Activated naive CD8-positive, alpha-beta T cell treated with anti-CD3 and anti-CD28 coated beads, Interleukin-2, amount 50 U/mL, for 24 hours (primary cell): Measurements from ENCODE around the gene SEMA6A.

Experiments used
- ATAC-seq: fragments of 150-1000 bp; cut with Tn5 transposase; one replicate; pipeline ENCODE4 v1.10.0; 2021
- DNase-seq: peaks from one replicate; pipeline ENCODE4 v3.0.0; 2021
- H3K27ac Mint-ChIP-seq: one replicate; pipeline ENCODE4 v1.8.0; 2021; ENCODE audit warnings: mild to moderate bottlenecking, mixed read lengths
- H3K27me3 Mint-ChIP-seq: one replicate; pipeline ENCODE4 v1.8.0; 2021; ENCODE audit warnings: mixed read lengths
- H3K36me3 Mint-ChIP-seq: one replicate; pipeline ENCODE4 v1.8.0; 2021; ENCODE audit warnings: low read depth, mixed read lengths
- H3K4me1 Mint-ChIP-seq: one replicate; pipeline ENCODE4 v1.8.0; 2021; ENCODE audit warnings: mixed read lengths
- H3K4me3 Mint-ChIP-seq: one replicate; pipeline ENCODE4 v1.8.0; 2021; ENCODE audit warnings: mild to moderate bottlenecking, moderate library complexity, mixed read lengths
- H3K9me3 Mint-ChIP-seq: one replicate; pipeline ENCODE4 v1.8.0; 2021; ENCODE audit warnings: mixed read lengths

SEMA6A gene

GRCh38 chr5:116410336-116410890 lies 164.2 kb downstream of the SEMA6A start:
- no peak for DNase-seq
- no peak overlapping the region for H3K4me3 Mint-ChIP-seq
- no peaks in the 10 kb centered on the region for H3K4me1 Mint-ChIP-seq
- H3K9me3 Mint-ChIP-seq = no peaks in the 10 kb centered on the region
- ATAC-seq = no peak
- H3K27ac Mint-ChIP-seq = no peak overlapping the region
- H3K36me3 Mint-ChIP-seq = peaks cover 11% of the 10 kb centered on the region
- no peaks in the 10 kb centered on the region for H3K27me3 Mint-ChIP-seq

GRCh38 chr5:116409591-116410296 lies 164.9 kb downstream of the SEMA6A start:
- peaks cover 14% of the 10 kb centered on the region for H3K36me3 Mint-ChIP-seq

GRCh38 chr5:116406306-116407041 lies 168.1 kb downstream of the SEMA6A start:
- Mint-ChIP-seq H3K27ac (no peak overlapping the region), H3K4me3 (no peak overlapping the region), H3K36me3 (peaks cover 13% of the 10 kb centered on the region), H3K27me3 (no peaks in the 10 kb centered on the region), H3K4me1 (no peaks in the 10 kb centered on the region), H3K9me3 (no peaks in the 10 kb centered on the region)
- ATAC-seq = no peak
- DNase-seq = no peak

More at GRCh38 chr5:116409591-116410296, 164.9 kb downstream of the SEMA6A start:
- no peak overlapping the region for H3K27ac Mint-ChIP-seq
- H3K4me1 Mint-ChIP-seq = no peaks in the 10 kb centered on the region
- ATAC-seq = no peak
- H3K4me3 Mint-ChIP-seq = no peak overlapping the region
- no peak for DNase-seq
- no peaks in the 10 kb centered on the region for H3K9me3 Mint-ChIP-seq
- H3K27me3 Mint-ChIP-seq = no peaks in the 10 kb centered on the region

DNA sequence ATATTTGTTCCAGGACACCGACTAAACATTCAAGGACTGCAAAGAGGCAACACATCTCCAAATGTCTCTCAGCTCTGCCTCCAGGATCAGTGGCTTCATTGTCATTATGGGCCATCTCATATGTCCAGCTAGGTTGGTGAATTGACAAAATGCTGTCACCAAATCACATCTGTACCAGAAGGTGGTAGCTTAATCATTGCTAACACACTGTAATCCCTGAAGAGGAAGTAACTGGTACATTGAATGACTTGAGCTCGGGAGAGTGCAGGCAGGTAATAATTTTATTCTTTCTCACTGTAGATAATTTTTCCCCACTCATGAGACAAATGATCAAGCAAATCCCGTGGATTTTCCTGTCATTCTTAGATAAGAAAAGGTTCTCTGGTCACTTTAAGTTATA lies 169.8 kb downstream of the SEMA6A start:
- Mint-ChIP-seq H3K27ac (no peak overlapping the region), H3K4me3 (no peak overlapping the region), H3K27me3 (no peaks in the 10 kb centered on the region), H3K36me3 (peaks cover 10% of the 10 kb centered on the region), H3K9me3 (no peaks in the 10 kb centered on the region), H3K4me1 (no peaks in the 10 kb centered on the region)
- ATAC-seq (no peak), DNase-seq (no peak)

- H3K36me3 Mint-ChIP-seq = peaks cover 15% of the 10 kb centered on the region
- no peak overlapping the region for H3K4me3 Mint-ChIP-seq
- DNase-seq = no peak
- H3K9me3 Mint-ChIP-seq = no peaks in the 10 kb centered on the region
- H3K27me3 Mint-ChIP-seq = no peaks in the 10 kb centered on the region
- H3K4me1 Mint-ChIP-seq = no peaks in the 10 kb centered on the region
- H3K27ac Mint-ChIP-seq = no peak overlapping the region
- ATAC-seq = no peak
Measured at GRCh38 chr5:116404016-116404415, 170.6 kb downstream of the SEMA6A start.

- ATAC-seq = no peak
- DNase-seq = no peak
- no peaks in the 10 kb centered on the region for H3K9me3 Mint-ChIP-seq
- peaks cover 15% of the 10 kb centered on the region for H3K36me3 Mint-ChIP-seq
- no peaks in the 10 kb centered on the region for H3K4me1 Mint-ChIP-seq
- H3K4me3 Mint-ChIP-seq = no peak overlapping the region
- no peaks in the 10 kb centered on the region for H3K27me3 Mint-ChIP-seq
- no peak overlapping the region for H3K27ac Mint-ChIP-seq
Measured at GRCh38 chr5:116402235-116402634, 172.4 kb downstream of the SEMA6A start.

DNA sequence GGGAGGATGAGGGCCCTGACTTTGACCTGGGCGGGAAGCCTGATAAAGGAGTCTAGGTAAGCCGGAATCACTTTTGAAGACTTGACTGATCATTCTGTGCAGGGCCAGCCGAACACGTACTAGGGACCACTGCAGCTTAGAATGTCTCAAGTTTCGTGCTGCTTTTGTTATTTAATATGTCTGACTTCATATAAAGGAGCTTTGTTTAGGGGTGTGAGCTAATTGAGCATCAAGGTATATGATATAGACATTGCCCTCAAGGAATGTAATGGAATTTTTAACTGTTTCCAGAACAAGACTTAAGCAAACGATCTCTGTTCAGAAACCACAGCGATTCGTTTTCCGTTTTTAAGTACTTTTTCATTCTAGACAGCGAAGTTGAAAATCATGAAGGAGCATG lies 173.0 kb downstream of the SEMA6A start:
- Mint-ChIP-seq H3K9me3 (no peaks in the 10 kb centered on the region), H3K27ac (no peak overlapping the region), H3K36me3 (peaks cover 14% of the 10 kb centered on the region), H3K27me3 (no peaks in the 10 kb centered on the region), H3K4me3 (no peak overlapping the region), H3K4me1 (no peaks in the 10 kb centered on the region)
- ATAC-seq = no peak
- DNase-seq = no peak

GRCh38 chr5:116396476-116397099 lies 178.0 kb downstream of the SEMA6A start:
- no peak for DNase-seq
- Mint-ChIP-seq H3K27ac (no peak overlapping the region), H3K27me3 (no peaks in the 10 kb centered on the region), H3K9me3 (peaks cover 3% of the 10 kb centered on the region), H3K4me3 (no peak overlapping the region), H3K36me3 (peaks cover 5% of the 10 kb centered on the region), H3K4me1 (no peaks in the 10 kb centered on the region)
- no peak for ATAC-seq

DNA sequence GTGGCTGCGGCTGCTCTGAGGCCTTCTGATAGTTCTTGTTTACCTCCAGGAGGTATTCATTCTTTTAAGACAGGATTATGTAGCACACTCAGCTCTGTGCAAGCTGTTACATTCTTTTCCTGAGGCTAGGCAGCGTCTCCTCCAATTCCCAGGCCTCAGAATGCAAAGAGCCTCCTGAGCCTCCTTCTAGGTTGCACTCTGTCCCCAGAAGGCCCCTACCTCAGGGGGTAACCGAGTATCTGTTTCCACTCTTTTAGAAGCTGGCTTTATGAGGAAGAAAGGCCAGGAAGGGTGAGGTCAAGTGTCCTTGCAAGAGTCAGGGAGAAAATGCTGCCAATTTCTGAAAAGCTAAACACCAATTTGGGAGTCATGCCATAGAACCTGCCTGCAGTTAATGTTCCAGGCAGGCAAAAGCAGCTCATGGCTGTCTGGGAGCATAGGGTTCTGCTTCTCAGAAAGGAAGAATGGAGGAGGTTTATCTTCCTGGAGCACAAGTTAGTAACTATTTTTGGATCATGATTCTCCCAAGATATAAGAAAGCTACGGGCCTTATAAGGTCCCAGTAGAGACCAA lies 178.9 kb downstream of the SEMA6A start:
- H3K27ac Mint-ChIP-seq = no peak overlapping the region
- H3K36me3 Mint-ChIP-seq = peaks cover 8% of the 10 kb centered on the region
- ATAC-seq = no peak

GRCh38 chr5:116395226-116395625 lies 179.4 kb downstream of the SEMA6A start:
- DNase-seq = no peak
- Mint-ChIP-seq H3K27ac (no peak overlapping the region), H3K4me1 (no peaks in the 10 kb centered on the region), H3K27me3 (no peaks in the 10 kb centered on the region), H3K9me3 (peaks cover 7% of the 10 kb centered on the region), H3K36me3 (peaks cover 8% of the 10 kb centered on the region), H3K4me3 (no peak overlapping the region)
- no peak for ATAC-seq

More for the DNA sequence above, 178.9 kb downstream of the SEMA6A start:
- peaks cover 7% of the 10 kb centered on the region for H3K9me3 Mint-ChIP-seq
- H3K27me3 Mint-ChIP-seq = no peaks in the 10 kb centered on the region
- no peak overlapping the region for H3K4me3 Mint-ChIP-seq
- no peak for DNase-seq
- no peaks in the 10 kb centered on the region for H3K4me1 Mint-ChIP-seq

DNA sequence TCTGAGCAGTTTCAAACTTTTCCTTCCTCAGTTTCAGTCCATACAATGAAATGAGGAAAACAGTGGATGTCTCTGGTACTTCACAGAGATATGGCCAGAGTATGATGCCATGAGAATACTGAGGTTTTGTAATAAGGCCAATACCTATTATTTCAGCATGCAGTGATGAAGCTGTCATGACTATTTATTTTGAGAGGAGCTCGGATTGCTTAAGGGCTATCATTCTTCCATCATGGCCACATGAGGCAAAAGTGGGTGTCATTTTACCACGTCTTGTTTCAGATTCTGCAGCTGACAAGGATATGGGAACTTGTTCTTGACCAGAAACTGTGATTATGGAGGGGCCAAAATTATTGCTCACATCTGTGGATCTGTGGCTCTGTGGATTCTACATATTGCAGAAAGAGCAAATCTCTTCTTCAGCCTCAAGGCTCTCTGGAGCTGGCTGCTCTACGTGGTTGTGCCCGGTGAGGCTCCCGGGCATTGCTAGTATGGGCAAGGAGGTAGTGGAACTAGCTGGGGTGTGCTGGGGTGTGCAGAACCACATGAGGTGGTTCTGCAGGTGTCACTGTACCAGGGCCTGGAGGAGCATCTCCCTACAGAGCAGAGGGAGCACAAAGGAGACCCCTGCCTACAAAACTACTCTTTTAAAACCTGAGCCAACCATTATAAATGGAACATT lies 180.3 kb downstream of the SEMA6A start:
- H3K27me3 Mint-ChIP-seq = no peaks in the 10 kb centered on the region
- ATAC-seq (no peak), DNase-seq (no peak)
- H3K4me1 Mint-ChIP-seq = no peaks in the 10 kb centered on the region
- H3K4me3 Mint-ChIP-seq = no peak overlapping the region
- H3K36me3 Mint-ChIP-seq = peaks cover 4% of the 10 kb centered on the region
- H3K27ac Mint-ChIP-seq = no peak overlapping the region
- H3K9me3 Mint-ChIP-seq = peaks cover 7% of the 10 kb centered on the region
